ENCODE data around the gene KRT78. TPM values are rescaled to one million over a fixed set of nuclear protein-coding genes. Genes with fewer than 3 reads are reported as not detected.
"Not testable (repeated sequence)": the region's sequence is repeated elsewhere in the genome, so short reads cannot be mapped to it uniquely, and the experiment has no call there.

Gene KRT78
- total RNA-seq, 1 donor from 2014 or later: not detected

GRCh38 chr12:52796429-52796794, 52.4 kb downstream of the KRT78 start:
- H3K27ac Mint-ChIP-seq (ENCODE audit: unreplicated experiment): no peak overlapping the region

GRCh38 chr12:52795694-52796428, 52.9 kb downstream of the KRT78 start, which contains the start of gene KRT3:
Gene KRT3 (minus strand): TSS chr12:52796117. CDS start chr12:52796042, 75 bp downstream.
- Mint-ChIP-seq H3K36me3 (ENCODE audit: low read depth, unreplicated experiment) (no peaks in the 10 kb centered on the region), H3K4me1 (ENCODE audit: unreplicated experiment) (no peaks in the 10 kb centered on the region), H3K27me3 (ENCODE audit: unreplicated experiment) (peaks cover 2% of the 10 kb centered on the region), H3K27ac (ENCODE audit: unreplicated experiment) (no peak within 1 kb of the TSS), H3K4me3 (ENCODE audit: unreplicated experiment) (no peak within 1 kb of the TSS), H3K9me3 (ENCODE audit: unreplicated experiment) (no peaks in the 10 kb centered on the region)
- DNase-seq (ENCODE audit: low spot score): no peak
- TF ChIP-seq CTCF (IDR thresholded peaks at IDR 0.05; ENCODE audit: unreplicated experiment): no peak

More at GRCh38 chr12:52796429-52796794, 52.4 kb downstream of the KRT78 start:
- Mint-ChIP-seq H3K27me3 (ENCODE audit: unreplicated experiment) (peaks cover 2% of the 10 kb centered on the region), H3K4me3 (ENCODE audit: unreplicated experiment) (no peak overlapping the region), H3K36me3 (ENCODE audit: low read depth, unreplicated experiment) (no peaks in the 10 kb centered on the region), H3K4me1 (ENCODE audit: unreplicated experiment) (no peaks in the 10 kb centered on the region), H3K9me3 (ENCODE audit: unreplicated experiment) (no peaks in the 10 kb centered on the region)
- TF ChIP-seq CTCF (IDR thresholded peaks at IDR 0.05; ENCODE audit: unreplicated experiment): no peak
- DNase-seq (ENCODE audit: low spot score): no peak

- H3K36me3 Mint-ChIP-seq (ENCODE audit: low read depth, unreplicated experiment); H3K4me3 Mint-ChIP-seq (ENCODE audit: unreplicated experiment); H3K9me3 Mint-ChIP-seq (ENCODE audit: unreplicated experiment); H3K27me3 Mint-ChIP-seq (ENCODE audit: unreplicated experiment); H3K4me1 Mint-ChIP-seq (ENCODE audit: unreplicated experiment); DNase-seq (ENCODE audit: low spot score); H3K27ac Mint-ChIP-seq (ENCODE audit: unreplicated experiment): not testable (repeated sequence)
Measured at GRCh38 chr12:52795332-52795674, 53.5 kb downstream of the KRT78 start.

- DNase-seq (ENCODE audit: low spot score): no peak
- no peaks in the 10 kb centered on the region for H3K4me1 Mint-ChIP-seq (ENCODE audit: unreplicated experiment)
- H3K9me3 Mint-ChIP-seq (ENCODE audit: unreplicated experiment): no peaks in the 10 kb centered on the region
- H3K36me3 Mint-ChIP-seq (ENCODE audit: low read depth, unreplicated experiment): no peaks in the 10 kb centered on the region
- H3K4me3 Mint-ChIP-seq (ENCODE audit: unreplicated experiment): no peak overlapping the region
- H3K27me3 Mint-ChIP-seq (ENCODE audit: unreplicated experiment): peaks cover 2% of the 10 kb centered on the region
- no peak overlapping the region for H3K27ac Mint-ChIP-seq (ENCODE audit: unreplicated experiment)
- no peak for TF ChIP-seq CTCF (IDR thresholded peaks at IDR 0.05; ENCODE audit: unreplicated experiment)
Measured at GRCh38 chr12:52794479-52795331, 54.1 kb downstream of the KRT78 start.

- no peaks in the 10 kb centered on the region for H3K9me3 Mint-ChIP-seq (ENCODE audit: unreplicated experiment)
- no peaks in the 10 kb centered on the region for H3K36me3 Mint-ChIP-seq (ENCODE audit: low read depth, unreplicated experiment)
- H3K27ac Mint-ChIP-seq (ENCODE audit: unreplicated experiment): no peak overlapping the region
- no peak for DNase-seq (ENCODE audit: low spot score)
- no peaks in the 10 kb centered on the region for H3K4me1 Mint-ChIP-seq (ENCODE audit: unreplicated experiment)
- no peak for TF ChIP-seq CTCF (IDR thresholded peaks at IDR 0.05; ENCODE audit: unreplicated experiment)
- peaks cover 5% of the 10 kb centered on the region for H3K27me3 Mint-ChIP-seq (ENCODE audit: unreplicated experiment)
- H3K4me3 Mint-ChIP-seq (ENCODE audit: unreplicated experiment): no peak overlapping the region
Measured at GRCh38 chr12:52792185-52793029, 56.4 kb downstream of the KRT78 start.

Data from endothelial cell (in vitro differentiated cells).